ENCODE measurements around the gene ZNF611. TPM values are rescaled to one million over a fixed set of nuclear protein-coding genes. Genes with fewer than 3 reads are reported as not detected.
"Not testable (repeated sequence)": the region's sequence is repeated elsewhere in the genome, so short reads cannot be mapped to it uniquely, and the experiment has no call there.

The ZNF611 gene
- total RNA-seq, 1 experiment from 2014 or later: 25.9 TPM

GRCh38 chr19:52711661-52712060, 23.2 kb downstream of the ZNF611 start:
- H3K4me3 ChIP-seq (ENCODE audit: low read length); H3K9me2 ChIP-seq (replicated peaks; ENCODE audit: insufficient read depth, low read length); H3K27ac ChIP-seq (ENCODE audit: low read length); H2AFZ ChIP-seq (ENCODE audit: low read length); H3K4me2 ChIP-seq (ENCODE audit: low read depth, low read length, poor library complexity, severe bottlenecking); H3K9ac ChIP-seq (ENCODE audit: low read length); DNase-seq; H3K9me3 ChIP-seq (ENCODE audit: low read length); H3K4me1 ChIP-seq (ENCODE audit: low read length); H3K79me2 ChIP-seq (ENCODE audit: low read length); H4K20me1 ChIP-seq (ENCODE audit: insufficient read depth, low read depth, low read length); H3K27me3 ChIP-seq (ENCODE audit: low read length): not testable (repeated sequence)
- H3K36me3 ChIP-seq (ENCODE audit: insufficient read depth, low read length): peaks cover 88% of the 10 kb centered on the region

- H3K36me3 ChIP-seq (ENCODE audit: insufficient read depth, low read length): peaks cover 93% of the 10 kb centered on the region
- no peak overlapping the region for H2AFZ ChIP-seq (ENCODE audit: low read length)
- no peak overlapping the region for H3K9ac ChIP-seq (ENCODE audit: low read length)
- H3K27me3 ChIP-seq (ENCODE audit: low read length): no peaks in the 10 kb centered on the region
- H3K9me3 ChIP-seq (ENCODE audit: low read length): peaks cover 14% of the 10 kb centered on the region
- H3K4me1 ChIP-seq (ENCODE audit: low read length): no peaks in the 10 kb centered on the region
- no peak overlapping the region for H3K4me2 ChIP-seq (ENCODE audit: low read depth, low read length, poor library complexity, severe bottlenecking)
- DNase-seq: no peak
- H3K4me3 ChIP-seq (ENCODE audit: low read length): no peak overlapping the region
- H4K20me1 ChIP-seq (ENCODE audit: insufficient read depth, low read depth, low read length): no peaks in the 10 kb centered on the region
- no peaks in the 10 kb centered on the region for H3K9me2 ChIP-seq (replicated peaks; ENCODE audit: insufficient read depth, low read length)
- H3K27ac ChIP-seq (ENCODE audit: low read length): no peak overlapping the region
- no peaks in the 10 kb centered on the region for H3K79me2 ChIP-seq (ENCODE audit: low read length)
Measured at GRCh38 chr19:52710538-52710937, 24.3 kb downstream of the ZNF611 start.

GRCh38 chr19:52705615-52706014, 29.2 kb downstream of the ZNF611 start:
- H3K9me3 ChIP-seq (ENCODE audit: low read length): peaks cover 12% of the 10 kb centered on the region
- not testable (repeated sequence) for H3K4me2 ChIP-seq (ENCODE audit: low read depth, low read length, poor library complexity, severe bottlenecking); H3K4me1 ChIP-seq (ENCODE audit: low read length); H3K79me2 ChIP-seq (ENCODE audit: low read length); H3K27ac ChIP-seq (ENCODE audit: low read length); H4K20me1 ChIP-seq (ENCODE audit: insufficient read depth, low read depth, low read length); H3K9me2 ChIP-seq (replicated peaks; ENCODE audit: insufficient read depth, low read length); H2AFZ ChIP-seq (ENCODE audit: low read length); H3K4me3 ChIP-seq (ENCODE audit: low read length); DNase-seq; H3K27me3 ChIP-seq (ENCODE audit: low read length); H3K9ac ChIP-seq (ENCODE audit: low read length)
- peaks cover 59% of the 10 kb centered on the region for H3K36me3 ChIP-seq (ENCODE audit: insufficient read depth, low read length)

GRCh38 chr19:52703917-52704316, 30.9 kb downstream of the ZNF611 start:
- Histone ChIP-seq H3K9me3 (ENCODE audit: low read length) (peaks cover 12% of the 10 kb centered on the region), H3K79me2 (ENCODE audit: low read length) (no peaks in the 10 kb centered on the region), H3K4me2 (ENCODE audit: low read depth, low read length, poor library complexity, severe bottlenecking) (no peak overlapping the region), H3K9ac (ENCODE audit: low read length) (no peak overlapping the region), H3K36me3 (ENCODE audit: insufficient read depth, low read length) (peaks cover 44% of the 10 kb centered on the region), H4K20me1 (ENCODE audit: insufficient read depth, low read depth, low read length) (no peaks in the 10 kb centered on the region), H3K4me1 (ENCODE audit: low read length) (no peaks in the 10 kb centered on the region), H3K9me2 (replicated peaks; ENCODE audit: insufficient read depth, low read length) (no peaks in the 10 kb centered on the region), H3K27ac (ENCODE audit: low read length) (no peak overlapping the region), H3K27me3 (ENCODE audit: low read length) (no peaks in the 10 kb centered on the region), H3K4me3 (ENCODE audit: low read length) (no peak overlapping the region), H2AFZ (ENCODE audit: low read length) (no peak overlapping the region)
- no peak for DNase-seq

GRCh38 chr19:52700673-52701072, 34.2 kb downstream of the ZNF611 start:
- H3K9me3 ChIP-seq (ENCODE audit: low read length): peaks cover 3% of the 10 kb centered on the region
- no peaks in the 10 kb centered on the region for H4K20me1 ChIP-seq (ENCODE audit: insufficient read depth, low read depth, low read length)
- H3K9me2 ChIP-seq (replicated peaks; ENCODE audit: insufficient read depth, low read length): no peaks in the 10 kb centered on the region
- no peak overlapping the region for H3K4me3 ChIP-seq (ENCODE audit: low read length)
- H3K4me2 ChIP-seq (ENCODE audit: low read depth, low read length, poor library complexity, severe bottlenecking): no peak overlapping the region
- no peaks in the 10 kb centered on the region for H3K27me3 ChIP-seq (ENCODE audit: low read length)
- peaks cover 13% of the 10 kb centered on the region for H3K36me3 ChIP-seq (ENCODE audit: insufficient read depth, low read length)
- H2AFZ ChIP-seq (ENCODE audit: low read length): no peak overlapping the region
- H3K4me1 ChIP-seq (ENCODE audit: low read length): no peaks in the 10 kb centered on the region
- no peaks in the 10 kb centered on the region for H3K79me2 ChIP-seq (ENCODE audit: low read length)
- no peak overlapping the region for H3K9ac ChIP-seq (ENCODE audit: low read length)
- H3K27ac ChIP-seq (ENCODE audit: low read length): no peak overlapping the region
- DNase-seq: no peak

GRCh38 chr19:52699555-52699954, 35.3 kb downstream of the ZNF611 start:
- H3K4me1 ChIP-seq (ENCODE audit: low read length); H3K79me2 ChIP-seq (ENCODE audit: low read length); H3K4me2 ChIP-seq (ENCODE audit: low read depth, low read length, poor library complexity, severe bottlenecking); H3K36me3 ChIP-seq (ENCODE audit: insufficient read depth, low read length); H2AFZ ChIP-seq (ENCODE audit: low read length); H3K4me3 ChIP-seq (ENCODE audit: low read length); H3K27me3 ChIP-seq (ENCODE audit: low read length); H3K9ac ChIP-seq (ENCODE audit: low read length); H3K9me3 ChIP-seq (ENCODE audit: low read length); H3K9me2 ChIP-seq (replicated peaks; ENCODE audit: insufficient read depth, low read length); H3K27ac ChIP-seq (ENCODE audit: low read length); H4K20me1 ChIP-seq (ENCODE audit: insufficient read depth, low read depth, low read length): not testable (repeated sequence)
- peak; percentile 74 for DNase-seq

GRCh38 chr19:52695996-52696395, 38.8 kb downstream of the ZNF611 start:
- H3K4me2 ChIP-seq (ENCODE audit: low read depth, low read length, poor library complexity, severe bottlenecking): no peak overlapping the region

GRCh38 chr19:52694921-52695320, 39.9 kb downstream of the ZNF611 start:
- no peaks in the 10 kb centered on the region for H3K9me2 ChIP-seq (replicated peaks; ENCODE audit: insufficient read depth, low read length)
- no peaks in the 10 kb centered on the region for H4K20me1 ChIP-seq (ENCODE audit: insufficient read depth, low read depth, low read length)
- peaks cover 19% of the 10 kb centered on the region for H3K4me1 ChIP-seq (ENCODE audit: low read length)
- no peak for DNase-seq
- H3K79me2 ChIP-seq (ENCODE audit: low read length): peaks cover 4% of the 10 kb centered on the region
- no peak overlapping the region for H3K4me2 ChIP-seq (ENCODE audit: low read depth, low read length, poor library complexity, severe bottlenecking)
- no peaks in the 10 kb centered on the region for H3K36me3 ChIP-seq (ENCODE audit: insufficient read depth, low read length)
- H3K9me3 ChIP-seq (ENCODE audit: low read length): no peaks in the 10 kb centered on the region
- no peak overlapping the region; the same call in 1 of the 2 replicates for H2AFZ ChIP-seq (ENCODE audit: low read length)
- no peaks in the 10 kb centered on the region for H3K27me3 ChIP-seq (ENCODE audit: low read length)
- H3K4me3 ChIP-seq (ENCODE audit: low read length): no peak overlapping the region
- H3K9ac ChIP-seq (ENCODE audit: low read length): no peak overlapping the region
- no peak overlapping the region for H3K27ac ChIP-seq (ENCODE audit: low read length)

More at GRCh38 chr19:52695996-52696395, 38.8 kb downstream of the ZNF611 start:
- H3K9me2 ChIP-seq (replicated peaks; ENCODE audit: insufficient read depth, low read length): no peaks in the 10 kb centered on the region
- no peak overlapping the region for H3K9ac ChIP-seq (ENCODE audit: low read length)
- no peaks in the 10 kb centered on the region for H3K36me3 ChIP-seq (ENCODE audit: insufficient read depth, low read length)
- no peaks in the 10 kb centered on the region for H3K9me3 ChIP-seq (ENCODE audit: low read length)
- no peak overlapping the region for H2AFZ ChIP-seq (ENCODE audit: low read length)
- no peaks in the 10 kb centered on the region for H4K20me1 ChIP-seq (ENCODE audit: insufficient read depth, low read depth, low read length)
- H3K4me3 ChIP-seq (ENCODE audit: low read length): no peak overlapping the region
- H3K79me2 ChIP-seq (ENCODE audit: low read length): no peaks in the 10 kb centered on the region
- H3K4me1 ChIP-seq (ENCODE audit: low read length): peaks cover 14% of the 10 kb centered on the region
- no peak overlapping the region for H3K27ac ChIP-seq (ENCODE audit: low read length)
- no peaks in the 10 kb centered on the region for H3K27me3 ChIP-seq (ENCODE audit: low read length)
- DNase-seq: no peak

- H4K20me1 ChIP-seq (ENCODE audit: insufficient read depth, low read depth, low read length); H3K4me3 ChIP-seq (ENCODE audit: low read length); H3K9ac ChIP-seq (ENCODE audit: low read length); H3K9me2 ChIP-seq (replicated peaks; ENCODE audit: insufficient read depth, low read length); H3K9me3 ChIP-seq (ENCODE audit: low read length); H3K27ac ChIP-seq (ENCODE audit: low read length); H3K4me2 ChIP-seq (ENCODE audit: low read depth, low read length, poor library complexity, severe bottlenecking); H3K27me3 ChIP-seq (ENCODE audit: low read length); H3K36me3 ChIP-seq (ENCODE audit: insufficient read depth, low read length): not testable (repeated sequence)
- peaks cover 10% of the 10 kb centered on the region for H3K79me2 ChIP-seq (ENCODE audit: low read length)
- H2AFZ ChIP-seq (ENCODE audit: low read length): peak overlapping the region; percentile 64; the same call in 1 of the 2 replicates
- H3K4me1 ChIP-seq (ENCODE audit: low read length): peaks cover 19% of the 10 kb centered on the region
- DNase-seq: peak; percentile 68
Measured at GRCh38 chr19:52694281-52694680, 40.6 kb downstream of the ZNF611 start.

Measured in Karpas-422 (cell line).